ENCODE measurements around the gene BAIAP3. TPM values are rescaled to one million over a fixed set of nuclear protein-coding genes. Genes with fewer than 3 reads are reported as not detected.

The BAIAP3 gene
- total and polyA plus RNA-seq, 2 donors (not counting 3 experiments of a cell fraction or from before 2014, with no cell fraction given), result 0.36 to 0.66 TPM

- Histone ChIP-seq H3K9ac (replicated peaks; ENCODE audit: extremely low read depth, insufficient read depth, low read length) (no peak overlapping the region), H3K9me3 (replicated peaks; ENCODE audit: control insufficient read depth, insufficient read depth, low read length) (no peaks in the 10 kb centered on the region), H3K9me1 (replicated peaks; ENCODE audit: control insufficient read depth, extremely low read depth, insufficient read depth, low read length) (no peaks in the 10 kb centered on the region), H4K20me1 (replicated peaks; ENCODE audit: control insufficient read depth, extremely low read depth, insufficient read depth, low read length) (no peaks in the 10 kb centered on the region), H3K36me3 (ENCODE audit: control insufficient read depth in 2 of 2, extremely low read depth in 1 of 2, insufficient read depth in 2 of 2, low read length in 2 of 2) (no peaks in the 10 kb centered on the region), H3K4me2 (ENCODE audit: insufficient read depth, low read length) (no peak overlapping the region), H3K27me3 (ENCODE audit: control insufficient read depth in 2 of 2, insufficient read depth in 2 of 2, low read length in 2 of 2) (no peaks in the 10 kb centered on the region), H3K4me1 (ENCODE audit: control insufficient read depth, extremely low read depth, insufficient read depth, low read length) (no peaks in the 10 kb centered on the region), H3K79me2 (ENCODE audit: control insufficient read depth, insufficient read depth, low read length) (no peaks in the 10 kb centered on the region), H3K27ac (ENCODE audit: insufficient read depth, low read depth, low read length) (no peak overlapping the region), H2AFZ (ENCODE audit: low read depth, low read length) (no peak overlapping the region), H3K4me3 (replicated peaks in 1 of 3; ENCODE audit: insufficient read depth in 1 of 3, low read depth in 1 of 3, low read length in 3 of 3) (no peak overlapping the region)
- intact Hi-C loops (cut with micrococcal nuclease), result no loop called here
- ChIA-PET CTCF (no interaction called here), POLR2A (no interaction called here)
- no peak for TF ChIP-seq JUN (IDR thresholded peaks at IDR 0.05; ENCODE audit: borderline replicate concordance, insufficient read depth, insufficient read length, low read depth)
- no peak for TF ChIP-seq MAX (IDR thresholded peaks at IDR 0.05; ENCODE audit: insufficient read depth, insufficient read length)
- TF ChIP-seq POLR2AphosphoS5 (IDR thresholded peaks at IDR 0.05; ENCODE audit: insufficient read depth, low read depth, low read length), result no peak
- TF ChIP-seq EZH2 (IDR thresholded peaks at IDR 0.05; ENCODE audit: borderline replicate concordance, low read depth, low read length, severe bottlenecking), result no peak
- TF ChIP-seq GATA2 (IDR thresholded peaks at IDR 0.05; ENCODE audit: insufficient read depth, insufficient read length, low read depth, low read length), result no peak
- no peak for TF ChIP-seq POLR2A (IDR thresholded peaks at IDR 0.05; ENCODE audit: low read depth, low read length)
- TF ChIP-seq MYC (IDR thresholded peaks at IDR 0.05; ENCODE audit: low read depth, low read length), result no peak
- dilution Hi-C loops (cut with MboI; ENCODE audit: extremely low pct_ligation_motif_present, low sequenced_read_pairs), result no loop called here
- no TSS peak for BruUV-seq (replicated peaks)
- DNase-seq (ENCODE audit: low read depth, low spot score) (no peak), FAIRE-seq (no peak)
These were observed 8.3 kb downstream of the BAIAP3 start for GRCh38 chr16:1341495-1342420.
